ENCODE data around the gene NWD2. TPM values are rescaled to one million over a fixed set of nuclear protein-coding genes. Genes with fewer than 3 reads are reported as not detected.

Gene NWD2
- total RNA-seq, 2 donors from 2014 or later = not detected

DNA sequence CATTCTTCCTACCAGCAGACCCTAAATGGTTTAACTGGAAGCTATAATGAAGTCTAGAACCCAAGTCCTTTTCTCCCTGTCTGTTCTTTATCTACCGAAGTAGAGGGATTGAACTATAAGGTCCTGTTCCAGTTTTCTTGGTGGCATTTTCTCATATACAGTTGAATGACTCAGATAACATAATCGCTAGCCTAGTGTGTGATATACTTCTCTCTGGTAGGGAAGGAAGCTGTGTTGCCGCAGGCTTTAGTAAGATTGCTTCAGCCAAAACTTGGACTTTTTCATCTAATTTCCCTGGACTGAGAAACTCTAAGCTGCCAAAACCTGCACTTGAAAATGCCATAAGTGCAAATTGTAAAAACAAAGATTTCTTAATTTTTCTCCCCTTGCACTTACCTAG is 123.4 kb downstream of the NWD2 start:
- no peaks in the 10 kb centered on the region for H3K36me3 Mint-ChIP-seq (ENCODE audit: low read depth)
- H3K4me3 ChIP-seq (ENCODE audit: low read length) = no peak overlapping the region
- H3K27ac Mint-ChIP-seq = no peak overlapping the region
- H3K27me3 ChIP-seq (ENCODE audit: control insufficient read depth, insufficient read depth, low read length, poor library complexity, severe bottlenecking) = peaks cover 4% of the 10 kb centered on the region
- H3K4me1 ChIP-seq (ENCODE audit: control insufficient read depth, insufficient read depth, low read length) = no peaks in the 10 kb centered on the region
- H3K4me3 Mint-ChIP-seq = no peak overlapping the region
- no peaks in the 10 kb centered on the region for H3K9me3 Mint-ChIP-seq
- no peaks in the 10 kb centered on the region for H3K9me3 ChIP-seq (ENCODE audit: control insufficient read depth, low read length)
- H3K4me1 Mint-ChIP-seq = peaks cover 2% of the 10 kb centered on the region
- peaks cover 2% of the 10 kb centered on the region for H3K27me3 Mint-ChIP-seq (ENCODE audit: insufficient read depth)
- H3K9ac ChIP-seq (ENCODE audit: extremely low read depth, low read length, poor library complexity, severe bottlenecking) = no peak overlapping the region
- H3K36me3 ChIP-seq (ENCODE audit: control insufficient read depth, insufficient read depth, low read length) = no peaks in the 10 kb centered on the region
- no peak overlapping the region for H3K27ac ChIP-seq (ENCODE audit: low read depth, low read length)
- TF ChIP-seq, protein P1, sequence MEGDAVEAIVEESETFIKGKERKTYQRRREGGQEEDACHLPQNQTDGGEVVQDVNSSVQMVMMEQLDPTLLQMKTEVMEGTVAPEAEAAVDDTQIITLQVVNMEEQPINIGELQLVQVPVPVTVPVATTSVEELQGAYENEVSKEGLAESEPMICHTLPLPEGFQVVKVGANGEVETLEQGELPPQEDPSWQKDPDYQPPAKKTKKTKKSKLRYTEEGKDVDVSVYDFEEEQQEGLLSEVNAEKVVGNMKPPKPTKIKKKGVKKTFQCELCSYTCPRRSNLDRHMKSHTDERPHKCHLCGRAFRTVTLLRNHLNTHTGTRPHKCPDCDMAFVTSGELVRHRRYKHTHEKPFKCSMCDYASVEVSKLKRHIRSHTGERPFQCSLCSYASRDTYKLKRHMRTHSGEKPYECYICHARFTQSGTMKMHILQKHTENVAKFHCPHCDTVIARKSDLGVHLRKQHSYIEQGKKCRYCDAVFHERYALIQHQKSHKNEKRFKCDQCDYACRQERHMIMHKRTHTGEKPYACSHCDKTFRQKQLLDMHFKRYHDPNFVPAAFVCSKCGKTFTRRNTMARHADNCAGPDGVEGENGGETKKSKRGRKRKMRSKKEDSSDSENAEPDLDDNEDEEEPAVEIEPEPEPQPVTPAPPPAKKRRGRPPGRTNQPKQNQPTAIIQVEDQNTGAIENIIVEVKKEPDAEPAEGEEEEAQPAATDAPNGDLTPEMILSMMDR (conservative IDR thresholded peaks at IDR 0.05) = no peak
- 85 to 97% methylated on average over 3 of the region's 3 CpGs for WGBS, 2 experiments (ENCODE audit: insufficient coverage in 1 of 2, insufficient read length in 1 of 2)
- no peak for DNase-seq

DNA sequence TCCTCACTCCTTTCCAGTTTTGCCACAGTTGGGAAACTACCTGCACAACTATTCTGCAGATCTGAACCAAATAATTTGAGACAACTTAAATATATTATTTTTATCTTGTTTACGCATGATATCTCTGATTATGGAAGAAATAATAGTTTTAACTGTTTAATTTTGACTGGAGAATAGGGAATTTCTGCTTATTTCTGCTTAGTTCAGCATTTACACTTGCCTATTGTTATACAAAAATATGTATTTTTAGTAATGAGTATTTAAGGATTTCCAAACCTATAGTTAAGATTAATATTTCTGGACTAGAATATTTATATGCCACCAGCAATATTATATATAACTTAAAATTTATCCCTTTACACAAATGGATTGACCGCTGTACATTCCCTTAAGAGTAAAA is 125.5 kb downstream of the NWD2 start:
- Mint-ChIP-seq H3K36me3 (ENCODE audit: low read depth) (no peaks in the 10 kb centered on the region), H3K27me3 (ENCODE audit: insufficient read depth) (no peaks in the 10 kb centered on the region), H3K27ac (no peak overlapping the region), H3K4me3 (no peak overlapping the region), H3K4me1 (peaks cover 2% of the 10 kb centered on the region), H3K9me3 (no peaks in the 10 kb centered on the region)
- H3K36me3 ChIP-seq (ENCODE audit: control insufficient read depth, insufficient read depth, low read length) = no peaks in the 10 kb centered on the region
- no peaks in the 10 kb centered on the region for H3K4me1 ChIP-seq (ENCODE audit: control insufficient read depth, insufficient read depth, low read length)
- DNase-seq = no peak
- H3K4me3 ChIP-seq (ENCODE audit: low read length) = no peak overlapping the region
- H3K9me3 ChIP-seq (ENCODE audit: control insufficient read depth, low read length) = no peaks in the 10 kb centered on the region
- 88% methylated on average over 2 of the region's 2 CpGs; no CpG with 5 or more reads in 1 of the 2 experiments for WGBS, 2 experiments (ENCODE audit: insufficient coverage in 1 of 2, insufficient read length in 1 of 2)
- H3K27ac ChIP-seq (ENCODE audit: low read depth, low read length) = no peak overlapping the region
- TF ChIP-seq, protein P1 (conservative IDR thresholded peaks at IDR 0.05) = no peak
- no peak overlapping the region for H3K9ac ChIP-seq (ENCODE audit: extremely low read depth, low read length, poor library complexity, severe bottlenecking)
- H3K27me3 ChIP-seq (ENCODE audit: control insufficient read depth, insufficient read depth, low read length, poor library complexity, severe bottlenecking) = peaks cover 4% of the 10 kb centered on the region

DNA sequence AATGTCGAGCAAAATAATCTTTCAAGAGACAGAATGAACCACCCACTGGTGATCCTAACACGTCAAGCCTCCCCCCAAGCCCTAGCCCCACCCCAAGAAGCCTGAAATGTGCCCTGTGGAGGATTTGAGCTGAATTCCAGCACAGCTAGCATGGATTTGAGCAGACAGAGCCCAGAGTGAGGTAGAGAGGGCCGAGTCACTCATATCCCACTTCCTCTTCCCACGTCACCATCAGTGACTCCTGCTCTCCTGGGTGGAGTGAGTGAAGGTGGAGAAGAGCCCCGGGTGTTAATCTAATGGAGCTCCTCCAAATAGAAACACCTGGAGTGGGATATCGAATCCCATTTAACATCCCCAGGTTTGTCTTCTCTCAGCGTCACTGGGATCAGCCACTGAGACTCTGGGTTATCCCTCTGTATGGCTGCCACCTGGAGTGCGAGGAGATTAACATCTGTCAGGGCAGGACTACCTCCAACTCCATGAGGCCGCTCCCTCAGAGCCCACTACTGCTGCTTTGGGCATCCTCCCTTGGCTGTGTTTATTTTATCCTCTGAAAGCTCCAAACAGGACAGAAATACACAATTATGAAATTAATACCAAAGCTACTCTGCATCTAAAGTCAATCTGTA is 136.6 kb downstream of the NWD2 start:
- 70 to 73% methylated on average over 6 to 8 of the region's 9 CpGs for WGBS, 2 experiments (ENCODE audit: insufficient coverage in 1 of 2, insufficient read length in 1 of 2)
- TF ChIP-seq, protein P1 (conservative IDR thresholded peaks at IDR 0.05) = no peak
- Mint-ChIP-seq H3K4me1 (peaks cover 11% of the 10 kb centered on the region), H3K4me3 (no peak overlapping the region), H3K9me3 (no peaks in the 10 kb centered on the region), H3K27ac (no peak overlapping the region), H3K27me3 (ENCODE audit: insufficient read depth) (peaks cover 12% of the 10 kb centered on the region), H3K36me3 (ENCODE audit: low read depth) (no peaks in the 10 kb centered on the region)
- peaks cover 7% of the 10 kb centered on the region for H3K4me1 ChIP-seq (ENCODE audit: control insufficient read depth, insufficient read depth, low read length)
- H3K9me3 ChIP-seq (ENCODE audit: control insufficient read depth, low read length) = no peaks in the 10 kb centered on the region
- H3K36me3 ChIP-seq (ENCODE audit: control insufficient read depth, insufficient read depth, low read length) = no peaks in the 10 kb centered on the region
- no peak overlapping the region for H3K9ac ChIP-seq (ENCODE audit: extremely low read depth, low read length, poor library complexity, severe bottlenecking)
- no peaks in the 10 kb centered on the region for H3K27me3 ChIP-seq (ENCODE audit: control insufficient read depth, insufficient read depth, low read length, poor library complexity, severe bottlenecking)
- peak; percentile 82 for DNase-seq
- no peak overlapping the region for H3K4me3 ChIP-seq (ENCODE audit: low read length)
- H3K27ac ChIP-seq (ENCODE audit: low read depth, low read length) = no peak overlapping the region
